HG02981 (cell line): ENCODE measurements around the gene TMEM25.
"Not testable (repeated sequence)": the region's sequence is repeated elsewhere in the genome, so short reads cannot be mapped to it uniquely, and the experiment has no call there.

ENCODE experiments used
- ATAC-seq: cut with Tn5 transposase; IDR thresholded peaks from one replicate; pipeline ENCODE4 v1.9.1; 2021; ENCODE audit warnings: mild to moderate bottlenecking, moderate library complexity; ENCODE audit not compliant: unreplicated experiment

Gene TMEM25

GRCh38 chr11:118531597-118532084 lies 649 bp downstream of the TMEM25 start:
- ATAC-seq = no peak

- no peak for ATAC-seq
Observed at GRCh38 chr11:118532091-118532490, 1.1 kb downstream of the TMEM25 start.

- no peak for ATAC-seq
Observed at GRCh38 chr11:118532852-118533768, 2.1 kb downstream of the TMEM25 start.

- ATAC-seq = no peak
Observed at GRCh38 chr11:118533769-118534729, 3.1 kb downstream of the TMEM25 start.

- ATAC-seq = no peak
Observed at GRCh38 chr11:118535261-118535660, 4.3 kb downstream of the TMEM25 start.

GRCh38 chr11:118536726-118537125 lies 5.7 kb downstream of the TMEM25 start:
- ATAC-seq = no peak

- no peak for ATAC-seq
Observed at GRCh38 chr11:118537409-118537980, 6.5 kb downstream of the TMEM25 start.

GRCh38 chr11:118544010-118544646 lies 13.1 kb downstream of the TMEM25 start:
- no peak for ATAC-seq

GRCh38 chr11:118544647-118545010 lies 13.6 kb downstream of the TMEM25 start:
- no peak for ATAC-seq

- ATAC-seq = no peak
Observed at GRCh38 chr11:118545533-118545932, 14.5 kb downstream of the TMEM25 start.

GRCh38 chr11:118547132-118547531 lies 16.1 kb downstream of the TMEM25 start:
- no peak for ATAC-seq

- ATAC-seq = no peak
Observed at GRCh38 chr11:118552341-118552740, 21.3 kb downstream of the TMEM25 start.

- ATAC-seq = no peak
Observed at GRCh38 chr11:118560806-118561205, 29.8 kb downstream of the TMEM25 start.

- ATAC-seq = no peak
Observed at GRCh38 chr11:118565051-118565450, 34.1 kb downstream of the TMEM25 start.

GRCh38 chr11:118569670-118570069 lies 38.7 kb downstream of the TMEM25 start:
- no peak for ATAC-seq

- ATAC-seq = no peak
Observed at GRCh38 chr11:118570787-118571186, 39.8 kb downstream of the TMEM25 start.

GRCh38 chr11:118571701-118572060 lies 40.7 kb downstream of the TMEM25 start:
- ATAC-seq = not testable (repeated sequence)

GRCh38 chr11:118572061-118572980 lies 41.3 kb downstream of the TMEM25 start, which contains the start of gene ARCN1:
ARCN1 (plus strand) TSS chr11:118572409; CDS start chr11:118572548, 139 bp downstream.
- peak; percentile 70 for ATAC-seq

GRCh38 chr11:118572981-118573550 lies 42.1 kb downstream of the TMEM25 start:
- no peak for ATAC-seq
